ENCODE results near the gene RFC4. TPM values are rescaled to one million over a fixed set of nuclear protein-coding genes. Genes with fewer than 3 reads are reported as not detected.
A peak's percentile ranks its signal among the peaks of the same experiment; 100 is the strongest.

Gene RFC4
- polyA plus RNA-seq, 3 donors: 3.9 to 6.2 (median 4.6) TPM

GRCh38 chr3:186802701-186803100 is 3.6 kb downstream of the RFC4 start:
- Histone ChIP-seq H3K4me3 (replicated peaks in 1 of 3; ENCODE audit: low read depth in 2 of 3, low read length in 3 of 3) (no peak overlapping the region), H3K36me3 (replicated peaks in 1 of 2; ENCODE audit: control insufficient read depth in 1 of 2, insufficient read depth in 2 of 2, low read length in 2 of 2) (peaks cover 8 to 17% of the 10 kb centered on the region in 2 donors), H3K9me3 (replicated peaks in 1 of 2; ENCODE audit: control insufficient read depth in 1 of 2, insufficient read depth in 1 of 2, low read length in 2 of 2) (no peaks in the 10 kb centered on the region), H4K20me1 (ENCODE audit: insufficient read depth, low read length) (no peaks in the 10 kb centered on the region), H3K4me2 (replicated peaks; ENCODE audit: extremely low read depth, low read length, poor library complexity, severe bottlenecking) (no peak overlapping the region), H3K9ac (ENCODE audit: insufficient read depth, low read length, poor library complexity, severe bottlenecking) (no peak overlapping the region), H3K27me3 (ENCODE audit: control insufficient read depth in 2 of 2, insufficient read depth in 2 of 2, low read length in 2 of 2) (no peaks in the 10 kb centered on the region), H3K4me1 (ENCODE audit: control insufficient read depth in 1 of 2, insufficient read depth in 2 of 2, low read length in 2 of 2) (peaks cover 11 to 18% of the 10 kb centered on the region in 2 donors), H3K27ac (ENCODE audit: low read depth in 1 of 2, low read length in 2 of 2) (no peak overlapping the region), H2AFZ (ENCODE audit: insufficient read depth, low read depth, low read length, poor library complexity, severe bottlenecking) (no peak overlapping the region), H3K79me2 (ENCODE audit: insufficient read depth, low read length) (peaks cover 28% of the 10 kb centered on the region)
- 100% methylated on average over 2 of the region's 3 CpGs for WGBS (ENCODE audit: insufficient coverage)
- intact Hi-C loops (cut with micrococcal nuclease): no loop called here
- no peaks in the 10 kb centered on the region for H3K27me3 Mint-ChIP-seq (ENCODE audit: low read depth in 3 of 3)
- no peak overlapping the region for H3K4me3 Mint-ChIP-seq
- H3K9me3 Mint-ChIP-seq: no peaks in the 10 kb centered on the region
- DNase-seq: no peak
- TF ChIP-seq, protein P1, sequence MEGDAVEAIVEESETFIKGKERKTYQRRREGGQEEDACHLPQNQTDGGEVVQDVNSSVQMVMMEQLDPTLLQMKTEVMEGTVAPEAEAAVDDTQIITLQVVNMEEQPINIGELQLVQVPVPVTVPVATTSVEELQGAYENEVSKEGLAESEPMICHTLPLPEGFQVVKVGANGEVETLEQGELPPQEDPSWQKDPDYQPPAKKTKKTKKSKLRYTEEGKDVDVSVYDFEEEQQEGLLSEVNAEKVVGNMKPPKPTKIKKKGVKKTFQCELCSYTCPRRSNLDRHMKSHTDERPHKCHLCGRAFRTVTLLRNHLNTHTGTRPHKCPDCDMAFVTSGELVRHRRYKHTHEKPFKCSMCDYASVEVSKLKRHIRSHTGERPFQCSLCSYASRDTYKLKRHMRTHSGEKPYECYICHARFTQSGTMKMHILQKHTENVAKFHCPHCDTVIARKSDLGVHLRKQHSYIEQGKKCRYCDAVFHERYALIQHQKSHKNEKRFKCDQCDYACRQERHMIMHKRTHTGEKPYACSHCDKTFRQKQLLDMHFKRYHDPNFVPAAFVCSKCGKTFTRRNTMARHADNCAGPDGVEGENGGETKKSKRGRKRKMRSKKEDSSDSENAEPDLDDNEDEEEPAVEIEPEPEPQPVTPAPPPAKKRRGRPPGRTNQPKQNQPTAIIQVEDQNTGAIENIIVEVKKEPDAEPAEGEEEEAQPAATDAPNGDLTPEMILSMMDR (IDR thresholded peaks at IDR 0.05): no peak
- peaks cover 17% of the 10 kb centered on the region for H3K4me1 Mint-ChIP-seq
- no peak overlapping the region for H3K27ac Mint-ChIP-seq
- H3K36me3 Mint-ChIP-seq: peaks cover 12 to 25% of the 10 kb centered on the region in 2 donors

GRCh38 chr3:186800285-186800684 is 6.0 kb downstream of the RFC4 start:
- H3K27ac Mint-ChIP-seq: peak overlapping the region in 1 of 7 donors; percentile 69
- H3K79me2 ChIP-seq (ENCODE audit: insufficient read depth, low read length): peaks cover 14% of the 10 kb centered on the region

More at GRCh38 chr3:186800285-186800684, 6.0 kb downstream of the RFC4 start:
- H3K9me3 ChIP-seq (replicated peaks in 1 of 2; ENCODE audit: control insufficient read depth in 1 of 2, insufficient read depth in 1 of 2, low read length in 2 of 2): no peaks in the 10 kb centered on the region
- Mint-ChIP-seq H3K4me1 (peaks cover 6% of the 10 kb centered on the region), H3K9me3 (no peaks in the 10 kb centered on the region), H3K4me3 (no peak overlapping the region), H3K36me3 (peaks cover 26 to 42% of the 10 kb centered on the region in 2 donors), H3K27me3 (ENCODE audit: low read depth in 3 of 3) (no peaks in the 10 kb centered on the region)
- no peak overlapping the region for H3K4me2 ChIP-seq (replicated peaks; ENCODE audit: extremely low read depth, low read length, poor library complexity, severe bottlenecking)
- peaks cover 0 to 2% of the 10 kb centered on the region in 2 donors for H3K4me1 ChIP-seq (ENCODE audit: control insufficient read depth in 1 of 2, insufficient read depth in 2 of 2, low read length in 2 of 2)
- intact Hi-C loops (cut with micrococcal nuclease): no loop called here
- no peak overlapping the region for H2AFZ ChIP-seq (ENCODE audit: insufficient read depth, low read depth, low read length, poor library complexity, severe bottlenecking)
- TF ChIP-seq, protein P1 (IDR thresholded peaks at IDR 0.05): no peak
- no CpG with 5 or more reads among the region's 1 CpG for WGBS (ENCODE audit: insufficient coverage)
- no peak overlapping the region for H3K9ac ChIP-seq (ENCODE audit: insufficient read depth, low read length, poor library complexity, severe bottlenecking)
- H4K20me1 ChIP-seq (ENCODE audit: insufficient read depth, low read length): no peaks in the 10 kb centered on the region
- DNase-seq: no peak
- no peaks in the 10 kb centered on the region for H3K27me3 ChIP-seq (ENCODE audit: control insufficient read depth in 2 of 2, insufficient read depth in 2 of 2, low read length in 2 of 2)
- H3K36me3 ChIP-seq (replicated peaks in 1 of 2; ENCODE audit: control insufficient read depth in 1 of 2, insufficient read depth in 2 of 2, low read length in 2 of 2): peaks cover 15 to 29% of the 10 kb centered on the region in 2 donors
- no peak overlapping the region for H3K4me3 ChIP-seq (replicated peaks in 1 of 3; ENCODE audit: low read depth in 2 of 3, low read length in 3 of 3)
- H3K27ac ChIP-seq (ENCODE audit: low read depth in 1 of 2, low read length in 2 of 2): no peak overlapping the region

Data from CD14-positive monocyte (primary cell).